ENCODE results near the gene MRPS23. TPM values are rescaled to one million over a fixed set of nuclear protein-coding genes. Genes with fewer than 3 reads are reported as not detected.

Gene MRPS23
- total and polyA plus RNA-seq, 12 donors, result 9.9 to 132 (median 75.5) TPM

DNA sequence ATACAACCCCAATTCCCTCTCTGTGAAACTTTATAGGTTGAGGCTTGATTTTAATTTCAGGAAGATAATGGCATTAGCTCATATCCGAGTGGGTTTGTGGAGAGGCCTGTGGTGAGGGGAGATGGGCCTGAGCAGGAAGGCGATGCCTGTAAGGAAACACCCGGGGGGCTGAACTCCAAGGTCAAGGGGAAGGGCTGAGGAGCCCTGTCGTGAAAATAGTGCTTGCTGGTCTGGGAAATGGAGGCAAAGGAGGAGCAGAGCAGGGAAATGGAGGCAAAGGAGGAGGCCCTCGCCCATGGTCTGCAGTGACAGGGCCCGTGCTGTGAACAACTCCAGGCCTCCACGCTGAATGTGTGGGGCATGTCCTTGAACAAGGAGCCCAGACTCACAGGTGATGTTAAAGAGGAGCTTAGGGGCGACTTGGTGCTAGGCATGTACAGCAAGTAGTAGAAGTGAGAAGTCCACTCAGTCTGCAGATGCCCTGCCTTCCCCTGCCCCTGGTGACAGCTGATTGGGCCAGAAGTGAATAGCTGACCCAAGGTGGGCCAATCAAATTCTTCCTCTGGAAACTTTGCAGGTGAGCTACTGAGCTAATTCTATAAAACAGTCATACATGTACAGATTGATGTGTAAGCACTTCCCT is 38.1 kb downstream of the MRPS23 start:
- ATAC-seq, result peak in 2 of 8 donors; percentile 8 to 40
- intact Hi-C loops (cut with DNase I), result no loop called here
- 66 to 73% methylated on average over 8 of the region's 8 CpGs for WGBS, 2 donors
- H3K36me3 ChIP-seq, result no peaks in the 10 kb centered on the region
- peak overlapping the region in 7 of 10 donors; percentile 5 to 82 (median 61) for H3K27ac ChIP-seq
- no peak for DNase-seq
- H3K4me3 ChIP-seq, result peak overlapping the region in 2 of 10 donors; percentile 30 to 31
- TF ChIP-seq, protein P1, sequence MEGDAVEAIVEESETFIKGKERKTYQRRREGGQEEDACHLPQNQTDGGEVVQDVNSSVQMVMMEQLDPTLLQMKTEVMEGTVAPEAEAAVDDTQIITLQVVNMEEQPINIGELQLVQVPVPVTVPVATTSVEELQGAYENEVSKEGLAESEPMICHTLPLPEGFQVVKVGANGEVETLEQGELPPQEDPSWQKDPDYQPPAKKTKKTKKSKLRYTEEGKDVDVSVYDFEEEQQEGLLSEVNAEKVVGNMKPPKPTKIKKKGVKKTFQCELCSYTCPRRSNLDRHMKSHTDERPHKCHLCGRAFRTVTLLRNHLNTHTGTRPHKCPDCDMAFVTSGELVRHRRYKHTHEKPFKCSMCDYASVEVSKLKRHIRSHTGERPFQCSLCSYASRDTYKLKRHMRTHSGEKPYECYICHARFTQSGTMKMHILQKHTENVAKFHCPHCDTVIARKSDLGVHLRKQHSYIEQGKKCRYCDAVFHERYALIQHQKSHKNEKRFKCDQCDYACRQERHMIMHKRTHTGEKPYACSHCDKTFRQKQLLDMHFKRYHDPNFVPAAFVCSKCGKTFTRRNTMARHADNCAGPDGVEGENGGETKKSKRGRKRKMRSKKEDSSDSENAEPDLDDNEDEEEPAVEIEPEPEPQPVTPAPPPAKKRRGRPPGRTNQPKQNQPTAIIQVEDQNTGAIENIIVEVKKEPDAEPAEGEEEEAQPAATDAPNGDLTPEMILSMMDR (IDR thresholded peaks at IDR 0.05), result no peak
- peaks cover 12 to 37% (median 22%) of the 10 kb centered on the region in 9 donors for H3K4me1 ChIP-seq
- H3K9me3 ChIP-seq, result no peaks in the 10 kb centered on the region
- peaks cover 0 to 24% (median 0%) of the 10 kb centered on the region in 7 donors for H3K27me3 ChIP-seq

DNA sequence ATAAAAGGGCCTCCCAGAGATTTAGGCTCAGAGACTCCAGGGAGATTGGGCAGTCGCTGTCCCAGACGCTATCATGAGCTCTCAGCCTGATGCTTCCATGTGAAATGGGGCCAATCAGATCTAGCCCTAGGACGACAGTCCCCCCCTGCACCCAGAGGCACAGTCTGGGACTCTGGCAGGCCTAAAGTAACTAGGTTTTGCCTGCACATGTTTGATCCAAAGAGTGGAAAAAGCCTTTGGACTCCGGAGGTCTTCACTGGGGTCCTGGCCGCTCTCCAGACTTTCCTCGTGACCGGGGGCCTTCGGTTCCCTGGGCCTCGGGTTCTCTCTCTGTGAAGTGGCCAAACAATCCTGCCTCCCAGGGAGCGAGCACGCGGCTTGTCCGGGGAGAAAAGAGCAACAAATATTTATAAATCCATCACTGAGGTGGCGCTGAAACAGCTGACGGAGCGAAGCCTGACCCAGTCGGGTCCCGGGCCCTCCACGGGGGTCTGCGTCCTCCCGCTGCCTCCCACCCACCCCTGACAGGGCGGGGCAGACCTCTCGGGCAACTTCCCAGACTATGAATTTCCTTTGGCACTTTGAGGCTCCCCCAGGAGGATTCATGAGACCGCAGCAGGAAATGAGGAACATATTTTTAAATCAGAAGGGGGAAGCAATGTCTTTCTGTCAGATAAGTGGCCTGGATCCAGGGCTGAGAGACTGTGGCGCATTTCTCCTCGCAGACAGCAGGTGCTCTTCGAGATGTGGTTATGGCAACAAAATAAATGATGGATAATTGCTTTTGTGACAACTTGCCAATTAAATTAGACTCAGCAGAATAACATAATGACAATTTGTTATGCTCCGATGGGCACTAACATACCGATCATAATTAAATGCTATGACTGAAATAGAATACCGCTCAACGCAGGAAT is 38.9 kb downstream of the MRPS23 start:
- intact Hi-C loops (cut with DNase I), result no loop called here
- Histone ChIP-seq H3K27ac (peak overlapping the region; percentile 26 to 82 (median 66)), H3K4me3 (peak overlapping the region in 8 of 10 donors; percentile 1 to 35 (median 30)), H3K27me3 (peaks cover 0 to 24% (median 0%) of the 10 kb centered on the region in 7 donors), H3K36me3 (no peaks in the 10 kb centered on the region), H3K4me1 (peaks cover 12 to 37% (median 22%) of the 10 kb centered on the region in 9 donors), H3K9me3 (no peaks in the 10 kb centered on the region)
- DNase-seq, result peak; percentile 69 to 70
- peak; percentile 64 to 85 (median 72) for ATAC-seq
- WGBS, 2 donors, result 21 to 33% methylated on average over 31 of the region's 31 CpGs
- TF ChIP-seq, protein P1 (IDR thresholded peaks at IDR 0.05), result no peak

DNA sequence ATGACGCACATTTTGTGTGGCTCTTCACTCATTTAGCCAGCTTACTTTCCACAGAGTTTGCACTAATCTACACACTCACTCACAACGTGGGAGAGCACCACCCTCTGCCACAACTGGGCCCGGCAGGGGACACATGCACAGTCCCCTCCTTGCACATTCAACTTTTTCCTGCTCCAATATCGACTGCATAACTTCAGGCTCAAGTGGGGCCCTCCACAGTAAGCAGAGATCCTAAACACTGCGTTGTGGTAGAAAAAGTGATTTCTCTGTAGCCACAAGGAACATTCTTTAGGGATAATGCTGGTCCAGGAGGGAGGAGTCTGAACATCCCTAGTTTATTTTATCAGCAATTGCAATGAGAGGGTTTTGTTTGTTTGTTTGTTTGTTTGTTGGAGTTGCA is 40.0 kb downstream of the MRPS23 start:
- no peaks in the 10 kb centered on the region for H3K9me3 ChIP-seq
- no peak for ATAC-seq
- H3K27me3 ChIP-seq, result peaks cover 0 to 22% (median 0%) of the 10 kb centered on the region in 7 donors
- intact Hi-C loops (cut with DNase I), result no loop called here
- H3K4me1 ChIP-seq, result peaks cover 12 to 37% (median 22%) of the 10 kb centered on the region in 9 donors
- DNase-seq, result no peak
- WGBS, 2 donors, result 82% methylated on average over 5 of the region's 5 CpGs
- H3K27ac ChIP-seq, result peak overlapping the region in 6 of 10 donors; percentile 61 to 82 (median 76)
- no peak overlapping the region for H3K4me3 ChIP-seq
- H3K36me3 ChIP-seq, result no peaks in the 10 kb centered on the region
- TF ChIP-seq, protein P1 (IDR thresholded peaks at IDR 0.05), result no peak

DNA sequence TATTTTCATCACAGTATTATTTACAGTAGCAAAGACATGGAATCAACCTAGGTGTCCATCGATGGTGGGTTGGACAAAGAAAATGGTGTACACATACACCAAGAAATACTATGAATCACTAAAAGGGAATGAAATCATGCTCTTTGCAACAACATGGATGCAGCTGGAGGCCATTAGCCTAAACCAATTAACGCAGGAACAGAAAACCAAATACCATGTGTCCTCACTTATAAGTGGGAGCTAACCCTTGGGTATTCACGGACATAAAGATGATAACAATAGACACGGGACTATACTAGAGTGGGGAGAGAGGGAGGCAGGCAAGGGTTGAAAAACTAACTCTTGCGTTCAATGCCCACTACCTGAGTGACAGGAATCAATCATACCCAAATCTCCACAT is 41.0 kb downstream of the MRPS23 start:
- no peaks in the 10 kb centered on the region for H3K9me3 ChIP-seq
- H3K4me3 ChIP-seq, result no peak overlapping the region
- no peak for ATAC-seq
- TF ChIP-seq, protein P1 (IDR thresholded peaks at IDR 0.05), result no peak
- WGBS, 2 donors, result 85 to 89% methylated on average over 5 of the region's 5 CpGs
- intact Hi-C loops (cut with DNase I), result no loop called here
- no peaks in the 10 kb centered on the region for H3K36me3 ChIP-seq
- H3K27me3 ChIP-seq, result peaks cover 0 to 17% (median 0%) of the 10 kb centered on the region in 7 donors
- H3K4me1 ChIP-seq, result peaks cover 12 to 37% (median 22%) of the 10 kb centered on the region in 9 donors
- no peak for DNase-seq
- H3K27ac ChIP-seq, result no peak overlapping the region

All from heart right ventricle (tissue), 16 donors.